Measurements from ENCODE around the gene GPR89A.
"Not testable (repeated sequence)": the region's sequence is repeated elsewhere in the genome, so short reads cannot be mapped to it uniquely, and the experiment has no call there.

The GPR89A gene

GRCh38 chr1:145607833-145608733 is at the start of gene GPR89A:
Gene GPR89A (plus strand): TSS chr1:145607988. CDS start chr1:145608134, 146 bp downstream.
- not testable (repeated sequence) for H3K36me3 ChIP-seq (ENCODE audit: insufficient read depth, insufficient read length, low read length); H3K9me3 ChIP-seq (ENCODE audit: insufficient read depth, low read length); H3K27me3 ChIP-seq (ENCODE audit: insufficient read depth, insufficient read length); H3K4me1 ChIP-seq (ENCODE audit: insufficient read depth, insufficient read length)
- Histone ChIP-seq H3K9ac (ENCODE audit: insufficient read length, low read depth) (peak within 1 kb of the TSS; percentile 98), H3K4me3 (ENCODE audit: insufficient read length, low read depth) (peak within 1 kb of the TSS; percentile 88)
- DNase-seq (ENCODE audit: low read depth, low spot score) = peak; percentile 94

- not testable (repeated sequence) for H3K4me3 ChIP-seq (ENCODE audit: insufficient read length, low read depth); H3K36me3 ChIP-seq (ENCODE audit: insufficient read depth, insufficient read length, low read length); H3K27me3 ChIP-seq (ENCODE audit: insufficient read depth, insufficient read length); H3K4me1 ChIP-seq (ENCODE audit: insufficient read depth, insufficient read length); H3K9me3 ChIP-seq (ENCODE audit: insufficient read depth, low read length); H3K9ac ChIP-seq (ENCODE audit: insufficient read length, low read depth); DNase-seq (ENCODE audit: low read depth, low spot score)
These were observed 21.0 kb upstream of the GPR89A start for GRCh38 chr1:145586820-145587219.

GRCh38 chr1:145590806-145591205 is 17.0 kb upstream of the GPR89A start:
- not testable (repeated sequence) for H3K27me3 ChIP-seq (ENCODE audit: insufficient read depth, insufficient read length); H3K9ac ChIP-seq (ENCODE audit: insufficient read length, low read depth); H3K9me3 ChIP-seq (ENCODE audit: insufficient read depth, low read length); DNase-seq (ENCODE audit: low read depth, low spot score); H3K36me3 ChIP-seq (ENCODE audit: insufficient read depth, insufficient read length, low read length); H3K4me1 ChIP-seq (ENCODE audit: insufficient read depth, insufficient read length); H3K4me3 ChIP-seq (ENCODE audit: insufficient read length, low read depth)

GRCh38 chr1:145592347-145592746 is 15.4 kb upstream of the GPR89A start:
- DNase-seq (ENCODE audit: low read depth, low spot score); H3K4me3 ChIP-seq (ENCODE audit: insufficient read length, low read depth); H3K27me3 ChIP-seq (ENCODE audit: insufficient read depth, insufficient read length): not testable (repeated sequence)

GRCh38 chr1:145595421-145595820 is 12.4 kb upstream of the GPR89A start:
- not testable (repeated sequence) for DNase-seq (ENCODE audit: low read depth, low spot score); H3K9me3 ChIP-seq (ENCODE audit: insufficient read depth, low read length); H3K4me1 ChIP-seq (ENCODE audit: insufficient read depth, insufficient read length); H3K27me3 ChIP-seq (ENCODE audit: insufficient read depth, insufficient read length); H3K9ac ChIP-seq (ENCODE audit: insufficient read length, low read depth); H3K36me3 ChIP-seq (ENCODE audit: insufficient read depth, insufficient read length, low read length); H3K4me3 ChIP-seq (ENCODE audit: insufficient read length, low read depth)

More at GRCh38 chr1:145592347-145592746, 15.4 kb upstream of the GPR89A start:
- H3K36me3 ChIP-seq (ENCODE audit: insufficient read depth, insufficient read length, low read length); H3K4me1 ChIP-seq (ENCODE audit: insufficient read depth, insufficient read length); H3K9ac ChIP-seq (ENCODE audit: insufficient read length, low read depth); H3K9me3 ChIP-seq (ENCODE audit: insufficient read depth, low read length): not testable (repeated sequence)

GRCh38 chr1:145596236-145596635 is 11.6 kb upstream of the GPR89A start:
- H3K4me1 ChIP-seq (ENCODE audit: insufficient read depth, insufficient read length) = not testable (repeated sequence)

GRCh38 chr1:145599426-145599825 is 8.4 kb upstream of the GPR89A start:
- H3K9me3 ChIP-seq (ENCODE audit: insufficient read depth, low read length); H3K27me3 ChIP-seq (ENCODE audit: insufficient read depth, insufficient read length); H3K9ac ChIP-seq (ENCODE audit: insufficient read length, low read depth); DNase-seq (ENCODE audit: low read depth, low spot score); H3K36me3 ChIP-seq (ENCODE audit: insufficient read depth, insufficient read length, low read length); H3K4me1 ChIP-seq (ENCODE audit: insufficient read depth, insufficient read length); H3K4me3 ChIP-seq (ENCODE audit: insufficient read length, low read depth): not testable (repeated sequence)

More at GRCh38 chr1:145596236-145596635, 11.6 kb upstream of the GPR89A start:
- not testable (repeated sequence) for H3K4me3 ChIP-seq (ENCODE audit: insufficient read length, low read depth); H3K27me3 ChIP-seq (ENCODE audit: insufficient read depth, insufficient read length); H3K36me3 ChIP-seq (ENCODE audit: insufficient read depth, insufficient read length, low read length); DNase-seq (ENCODE audit: low read depth, low spot score); H3K9ac ChIP-seq (ENCODE audit: insufficient read length, low read depth); H3K9me3 ChIP-seq (ENCODE audit: insufficient read depth, low read length)

- H3K36me3 ChIP-seq (ENCODE audit: insufficient read depth, insufficient read length, low read length) = no peaks in the 10 kb centered on the region
- H3K4me1 ChIP-seq (ENCODE audit: insufficient read depth, insufficient read length) = peaks cover 2% of the 10 kb centered on the region
- no peak overlapping the region for H3K9ac ChIP-seq (ENCODE audit: insufficient read length, low read depth)
- no peak for DNase-seq (ENCODE audit: low read depth, low spot score)
- TF ChIP-seq SUZ12 (IDR thresholded peaks at IDR 0.05; ENCODE audit: extremely low read depth, insufficient read depth, insufficient read length) = no peak
- no peak for TF ChIP-seq ZNF274 (IDR thresholded peaks at IDR 0.05; ENCODE audit: low read depth, low read length)
- no peak for TF ChIP-seq YY1 (IDR thresholded peaks at IDR 0.05; ENCODE audit: insufficient read depth, insufficient read length)
- H3K9me3 ChIP-seq (ENCODE audit: insufficient read depth, low read length) = no peaks in the 10 kb centered on the region
- H3K4me3 ChIP-seq (ENCODE audit: insufficient read length, low read depth) = no peak overlapping the region
- H3K27me3 ChIP-seq (ENCODE audit: insufficient read depth, insufficient read length) = no peaks in the 10 kb centered on the region
These were observed 6.2 kb upstream of the GPR89A start for GRCh38 chr1:145601593-145601992.

GRCh38 chr1:145606840-145607239 is 948 bp upstream of the GPR89A start:
- H3K27me3 ChIP-seq (ENCODE audit: insufficient read depth, insufficient read length); DNase-seq (ENCODE audit: low read depth, low spot score); H3K4me3 ChIP-seq (ENCODE audit: insufficient read length, low read depth); H3K9me3 ChIP-seq (ENCODE audit: insufficient read depth, low read length); H3K4me1 ChIP-seq (ENCODE audit: insufficient read depth, insufficient read length); H3K36me3 ChIP-seq (ENCODE audit: insufficient read depth, insufficient read length, low read length); H3K9ac ChIP-seq (ENCODE audit: insufficient read length, low read depth): not testable (repeated sequence)

GRCh38 chr1:145607289-145607688 is 499 bp upstream of the GPR89A start:
- not testable (repeated sequence) for H3K9ac ChIP-seq (ENCODE audit: insufficient read length, low read depth); DNase-seq (ENCODE audit: low read depth, low spot score); H3K4me3 ChIP-seq (ENCODE audit: insufficient read length, low read depth); H3K36me3 ChIP-seq (ENCODE audit: insufficient read depth, insufficient read length, low read length); H3K4me1 ChIP-seq (ENCODE audit: insufficient read depth, insufficient read length); H3K27me3 ChIP-seq (ENCODE audit: insufficient read depth, insufficient read length); H3K9me3 ChIP-seq (ENCODE audit: insufficient read depth, low read length)

GRCh38 chr1:145610744-145611143 is 3.0 kb downstream of the GPR89A start:
- H3K27me3 ChIP-seq (ENCODE audit: insufficient read depth, insufficient read length); H3K9ac ChIP-seq (ENCODE audit: insufficient read length, low read depth); H3K36me3 ChIP-seq (ENCODE audit: insufficient read depth, insufficient read length, low read length); H3K4me1 ChIP-seq (ENCODE audit: insufficient read depth, insufficient read length); H3K9me3 ChIP-seq (ENCODE audit: insufficient read depth, low read length); H3K4me3 ChIP-seq (ENCODE audit: insufficient read length, low read depth); DNase-seq (ENCODE audit: low read depth, low spot score): not testable (repeated sequence)

All from NT2/D1 (cell line).